ENCODE measurements around the gene UTF1.
A peak's percentile ranks its signal among the peaks of the same experiment; 100 is the strongest.

DNA sequence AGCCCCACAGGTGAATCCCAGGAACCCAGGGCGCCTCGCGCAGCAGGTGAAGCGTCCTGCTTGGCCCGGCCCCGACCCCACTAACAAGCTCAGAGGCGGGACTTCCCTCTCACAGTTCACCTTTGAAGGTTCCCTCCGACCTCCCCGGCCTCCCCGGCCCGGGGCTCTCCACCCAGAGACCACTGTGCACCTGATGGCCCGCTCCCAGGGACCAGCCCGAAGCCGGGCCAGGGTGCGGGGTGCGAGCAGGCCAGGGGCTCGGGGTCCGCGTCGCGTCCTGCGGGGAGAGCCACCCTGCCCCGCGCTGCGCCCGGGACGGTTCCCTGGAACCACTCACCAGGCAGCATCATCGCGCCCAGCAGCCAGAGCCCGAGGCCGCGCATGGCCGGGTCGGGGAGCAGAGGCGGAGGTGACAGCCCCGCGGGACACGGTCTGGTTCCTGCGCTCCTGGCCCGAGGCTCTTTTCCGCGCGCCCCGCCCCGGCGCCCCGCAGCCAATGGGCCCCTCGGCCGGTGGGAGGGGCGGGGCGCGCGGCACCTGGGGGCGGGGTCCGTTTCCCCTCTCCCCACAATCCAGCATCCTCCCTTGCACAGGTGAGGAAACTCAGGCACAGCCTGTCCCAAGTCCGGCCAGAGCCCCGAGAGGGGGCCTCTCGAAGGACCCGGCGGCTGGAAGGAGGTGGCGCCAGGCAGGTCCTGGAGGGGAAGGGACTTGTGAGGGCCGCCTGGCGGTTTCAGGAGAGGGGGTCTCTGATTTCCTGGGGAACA is 46.6 kb downstream of the UTF1 start, which contains the start of gene ADAM8:
- TF ChIP-seq, protein P1, sequence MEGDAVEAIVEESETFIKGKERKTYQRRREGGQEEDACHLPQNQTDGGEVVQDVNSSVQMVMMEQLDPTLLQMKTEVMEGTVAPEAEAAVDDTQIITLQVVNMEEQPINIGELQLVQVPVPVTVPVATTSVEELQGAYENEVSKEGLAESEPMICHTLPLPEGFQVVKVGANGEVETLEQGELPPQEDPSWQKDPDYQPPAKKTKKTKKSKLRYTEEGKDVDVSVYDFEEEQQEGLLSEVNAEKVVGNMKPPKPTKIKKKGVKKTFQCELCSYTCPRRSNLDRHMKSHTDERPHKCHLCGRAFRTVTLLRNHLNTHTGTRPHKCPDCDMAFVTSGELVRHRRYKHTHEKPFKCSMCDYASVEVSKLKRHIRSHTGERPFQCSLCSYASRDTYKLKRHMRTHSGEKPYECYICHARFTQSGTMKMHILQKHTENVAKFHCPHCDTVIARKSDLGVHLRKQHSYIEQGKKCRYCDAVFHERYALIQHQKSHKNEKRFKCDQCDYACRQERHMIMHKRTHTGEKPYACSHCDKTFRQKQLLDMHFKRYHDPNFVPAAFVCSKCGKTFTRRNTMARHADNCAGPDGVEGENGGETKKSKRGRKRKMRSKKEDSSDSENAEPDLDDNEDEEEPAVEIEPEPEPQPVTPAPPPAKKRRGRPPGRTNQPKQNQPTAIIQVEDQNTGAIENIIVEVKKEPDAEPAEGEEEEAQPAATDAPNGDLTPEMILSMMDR (IDR thresholded peaks at IDR 0.05 in 8 of 11, conservative IDR thresholded peaks at IDR 0.05 in 3 of 11): no peak
- TF ChIP-seq POLR2AphosphoS5 (IDR thresholded peaks at IDR 0.05): peak; percentile 70 to 86 (median 79)
